Natural killer cell (primary cell): ENCODE results near the gene CAPN1. TPM values are rescaled to one million over a fixed set of nuclear protein-coding genes. Genes with fewer than 3 reads are reported as not detected.
A peak's percentile ranks its signal among the peaks of the same experiment; 100 is the strongest.
"Not testable (repeated sequence)": the region's sequence is repeated elsewhere in the genome, so short reads cannot be mapped to it uniquely, and the experiment has no call there.

Experiments used
- ATAC-seq, 3 donors: fragments of 150-1000 bp in 2 of 3; fragments of 200-7000 bp in 1 of 3; cut with Tn5 transposase; 1 replicate in 1 of 3; 2 replicates in 2 of 3; pipeline ENCODE4 v1.10.0; 2021; ENCODE audit warnings: mild to moderate bottlenecking in 2 of 3, moderate library complexity in 2 of 3
- DNase-seq, 2 donors: peaks; one replicate each; pipeline versions ENCODE4 v3.0.0 to v3.0.0-alpha.2; 2013 to 2021; ENCODE audit warnings: mixed read lengths in 1 of 2
- H3K27ac ChIP-seq: one replicate; pipeline ENCODE4 v1.5.1; 2013; ENCODE audit warnings: mild to moderate bottlenecking, low read length
- H3K27me3 ChIP-seq: one replicate; pipeline ENCODE4 v1.6.1; 2013; ENCODE audit warnings: low read length; ENCODE audit not compliant: control insufficient read depth, insufficient read depth
- H3K36me3 ChIP-seq: one replicate; pipeline ENCODE4 v1.6.1; 2013; ENCODE audit warnings: low read length; ENCODE audit not compliant: control insufficient read depth, insufficient read depth
- H3K4me1 ChIP-seq: one replicate; pipeline ENCODE4 v1.6.1; 2013; ENCODE audit warnings: low read length; ENCODE audit not compliant: control insufficient read depth, insufficient read depth
- H3K4me3 ChIP-seq: one replicate; pipeline ENCODE4 v1.5.1; 2013; ENCODE audit warnings: low read length
- H3K9me3 ChIP-seq: one replicate; pipeline ENCODE4 v1.6.1; 2013; ENCODE audit warnings: low read length; ENCODE audit not compliant: control insufficient read depth, insufficient read depth
- H3K27ac Mint-ChIP-seq, 2 donors: one replicate each; pipeline ENCODE4 v1.8.0; 2022; ENCODE audit warnings: mild to moderate bottlenecking in 2 of 2, mixed read lengths in 2 of 2, moderate library complexity in 1 of 2
- H3K27me3 Mint-ChIP-seq, 2 donors: one replicate each; pipeline ENCODE4 v1.8.0; 2022; ENCODE audit warnings: low read depth in 2 of 2, mixed read lengths in 2 of 2
- H3K36me3 Mint-ChIP-seq: one replicate; pipeline ENCODE4 v1.8.0; 2022; ENCODE audit warnings: mixed read lengths
- H3K4me1 Mint-ChIP-seq, 2 donors: one replicate each; pipeline ENCODE4 v1.8.0; 2022; ENCODE audit warnings: mixed read lengths in 2 of 2
- H3K4me3 Mint-ChIP-seq: one replicate; pipeline ENCODE4 v1.8.0; 2022; ENCODE audit warnings: mild to moderate bottlenecking, moderate library complexity, mixed read lengths
- H3K9me3 Mint-ChIP-seq, 2 donors: one replicate each; pipeline ENCODE4 v1.8.0; 2022; ENCODE audit warnings: mixed read lengths in 2 of 2
- CTCF ChIP-seq: fragments of 200-600 bp; IDR thresholded peaks from one replicate; pipeline ENCODE4 v1.8.0; 2022; ENCODE audit warnings: antibody characterized with exemption
- WGBS: methylation state at CpG from one replicate; pipeline ENCODE4 v1.1.7; 2013; ENCODE audit warnings: missing lambda C conversion rate; ENCODE audit not compliant: insufficient coverage; 5-methylcytosine and 5-hydroxymethylcytosine counted together
- intact Hi-C: fragments of 100-400 bp; cut with micrococcal nuclease; formaldehyde crosslinking; loops from one replicate; pipeline ENCODE4 v1.14.2; 2022
- total RNA-seq, 4 donors: library from RNA; stranded (reverse); fragments of 120-200 nt in 1 of 4; gene quantifications; one replicate each; pipeline versions ENCODE4 v1.2.3 to v1.2.4, GENCODE V29; 2013 to 2022

CAPN1 gene
- total RNA-seq, 3 donors from 2014 or later (not counting 1 experiment from before 2014, with no cell fraction given), result 211 to 256 (median 229) TPM

- Histone ChIP-seq H3K27ac (no peak overlapping the region), H3K4me3 (no peak overlapping the region), H3K4me1 (no peaks in the 10 kb centered on the region), H3K27me3 (no peaks in the 10 kb centered on the region), H3K36me3 (no peaks in the 10 kb centered on the region), H3K9me3 (no peaks in the 10 kb centered on the region)
- H3K4me1 Mint-ChIP-seq, result no peaks in the 10 kb centered on the region
- ATAC-seq (no peak), DNase-seq (no peak)
- intact Hi-C loops, result no loop called here
- peaks cover 6 to 14% of the 10 kb centered on the region in 2 donors for H3K27me3 Mint-ChIP-seq
- H3K36me3 Mint-ChIP-seq, result no peaks in the 10 kb centered on the region
- no peak overlapping the region for H3K27ac Mint-ChIP-seq
- no peak overlapping the region for H3K4me3 Mint-ChIP-seq
- TF ChIP-seq CTCF, result no peak
- WGBS, result no CpG with 5 or more reads among the region's 2 CpGs
- H3K9me3 Mint-ChIP-seq, result no peaks in the 10 kb centered on the region
These were observed 34.2 kb upstream of the CAPN1 start for GRCh38 chr11:65147352-65148075.

GRCh38 chr11:65148657-65149056 lies 33.1 kb upstream of the CAPN1 start:
- H3K27me3 ChIP-seq, result no peaks in the 10 kb centered on the region
- Mint-ChIP-seq H3K36me3 (no peaks in the 10 kb centered on the region), H3K4me3 (no peak overlapping the region), H3K27ac (no peak overlapping the region), H3K27me3 (peaks cover 2 to 14% of the 10 kb centered on the region in 2 donors), H3K4me1 (no peaks in the 10 kb centered on the region), H3K9me3 (no peaks in the 10 kb centered on the region)
- no peak overlapping the region for H3K27ac ChIP-seq
- no peak for ATAC-seq
- no peaks in the 10 kb centered on the region for H3K36me3 ChIP-seq
- intact Hi-C loops, result no loop called here
- 86% methylated on average over 5 of the region's 5 CpGs for WGBS
- H3K4me3 ChIP-seq, result no peak overlapping the region
- no peaks in the 10 kb centered on the region for H3K4me1 ChIP-seq
- DNase-seq, result no peak
- H3K9me3 ChIP-seq, result no peaks in the 10 kb centered on the region
- TF ChIP-seq CTCF, result no peak

DNA sequence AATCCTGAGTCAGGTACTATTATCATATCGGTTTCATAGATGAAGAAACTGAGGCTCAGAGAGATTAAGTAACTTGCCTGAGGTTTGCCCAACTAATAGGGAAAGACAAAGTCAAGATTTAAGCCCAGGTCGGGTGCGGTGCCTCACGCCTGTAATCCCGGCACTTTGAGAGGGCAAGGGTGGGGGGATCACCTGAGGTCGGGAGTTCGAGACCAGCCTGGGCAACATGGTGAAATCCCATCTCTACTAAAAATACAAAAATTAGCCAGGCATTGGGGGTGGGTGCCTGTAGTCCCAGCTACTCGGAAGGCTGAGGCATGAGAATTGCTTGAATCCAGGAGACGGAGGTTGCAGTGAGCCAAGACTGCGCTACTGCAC lies 31.6 kb upstream of the CAPN1 start:
- intact Hi-C loops, H3K27ac Mint-ChIP-seq, H3K4me1 Mint-ChIP-seq, H3K36me3 ChIP-seq, H3K36me3 Mint-ChIP-seq, H3K9me3 Mint-ChIP-seq, H3K4me3 ChIP-seq, H3K27me3 ChIP-seq, H3K4me1 ChIP-seq, H3K27me3 Mint-ChIP-seq, H3K4me3 Mint-ChIP-seq, H3K27ac ChIP-seq, ATAC-seq, DNase-seq, H3K9me3 ChIP-seq: not testable (repeated sequence)
- WGBS, result 84% methylated on average over 10 of the region's 10 CpGs

DNA sequence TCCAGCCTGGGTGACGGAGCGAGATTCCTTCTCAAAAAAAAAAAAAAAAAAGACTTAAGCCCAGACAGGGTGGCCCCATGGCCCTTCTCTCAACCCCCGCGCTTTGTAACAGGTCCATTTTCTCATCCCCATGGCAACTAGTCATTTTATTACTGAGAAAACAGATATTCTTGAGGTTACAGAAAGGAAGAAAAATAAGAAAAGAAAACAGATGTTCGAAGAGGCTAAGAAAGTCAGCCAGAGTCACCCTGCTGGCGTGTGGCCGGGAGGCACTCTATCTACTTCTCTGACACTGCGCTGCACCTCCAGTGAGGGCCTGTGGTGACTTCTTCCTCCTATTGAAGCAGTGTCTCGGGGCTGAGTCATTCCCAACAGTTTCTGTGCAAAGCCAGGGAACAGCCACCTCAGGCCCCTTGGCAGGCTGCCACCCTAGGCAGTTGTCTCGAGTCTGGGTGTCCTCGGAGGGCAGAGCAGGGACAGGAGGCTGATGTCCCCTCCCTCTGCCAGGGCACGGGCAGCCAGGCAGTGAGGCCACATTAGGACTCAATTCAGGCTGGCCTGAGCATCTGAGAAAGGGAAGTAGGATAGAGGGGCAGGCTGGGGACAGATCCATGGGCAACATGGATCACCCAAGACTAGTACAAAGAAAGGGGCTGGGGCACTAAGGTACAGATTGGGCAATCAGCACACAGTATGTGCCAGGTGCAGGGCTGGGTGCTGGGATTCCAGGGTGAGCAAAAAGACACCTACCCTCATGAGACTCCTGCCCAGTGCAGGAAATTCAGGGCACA lies 31.0 kb upstream of the CAPN1 start:
- ATAC-seq (peak in 2 of 3 donors; percentile 47 to 53), DNase-seq (peak in 1 of 2 donors; percentile 20)
- no peak for TF ChIP-seq CTCF
- Histone ChIP-seq H3K9me3 (no peaks in the 10 kb centered on the region), H3K36me3 (no peaks in the 10 kb centered on the region), H3K4me1 (no peaks in the 10 kb centered on the region), H3K27ac (no peak overlapping the region), H3K27me3 (no peaks in the 10 kb centered on the region), H3K4me3 (no peak overlapping the region)
- H3K27ac Mint-ChIP-seq, result no peak overlapping the region
- H3K9me3 Mint-ChIP-seq, result no peaks in the 10 kb centered on the region
- no peaks in the 10 kb centered on the region for H3K36me3 Mint-ChIP-seq
- H3K27me3 Mint-ChIP-seq, result peaks cover 2 to 7% of the 10 kb centered on the region in 2 donors
- WGBS, result 32% methylated on average over 10 of the region's 12 CpGs
- H3K4me3 Mint-ChIP-seq, result no peak overlapping the region
- H3K4me1 Mint-ChIP-seq, result no peaks in the 10 kb centered on the region
- intact Hi-C loops, result no loop called here
